HCT116 (cell line): ENCODE data around the gene OR7G3. TPM values are rescaled to one million over a fixed set of nuclear protein-coding genes. Genes with fewer than 3 reads are reported as not detected.

Source experiments
- ATAC-seq: fragments of 200-7000 bp; cut with Tn5 transposase; 2 replicates; pipeline ENCODE4 v1.9.1; 2020; ENCODE audit warnings: mild to moderate bottlenecking, moderate library complexity
- BruUV-seq: library from RNA; stranded (reverse); fragments of 400-500 nt; replicated peaks from 2 replicates; lab custom pipeline; 2021; lab: Mats Ljungman, UMichigan
- CTCF ChIA-PET: fragments of 300-600 bp; sonication (Branson Sonifier 250); formaldehyde crosslinking; loops from one replicate; lab custom pipeline; 2021; ENCODE audit warnings: antibody characterized with exemption; lab: Charles Lee
- POLR2A ChIA-PET: fragments of 300-600, 350-600 bp; sonication (Branson Sonifier 250); formaldehyde crosslinking; loops from one replicate; lab custom pipeline; 2021; ENCODE audit warnings: antibody characterized with exemption; lab: Charles Lee
- RAD21 ChIA-PET, 2 experiments: fragments of 300-600 bp; sonication (Branson Sonifier 250); formaldehyde crosslinking; loops; one replicate each; lab custom pipeline; 2023; ENCODE audit warnings: low total read pairs in 2 of 2; ENCODE audit not compliant: uncharacterized antibody in 2 of 2, unreplicated experiment in 2 of 2, low non-redundant PET in 1 of 2; lab: Charles Lee
- DNase-seq: peaks from one replicate; pipeline ENCODE4 v3.0.0-alpha.2; 2010; ENCODE audit warnings: low read depth, low spot score
- H2AFZ ChIP-seq: fragments of 200-600 bp; shearing (Covaris generic), sonication (generic); 2 replicates; pipeline ENCODE4 v1.6.1; 2017; ENCODE audit warnings: low read depth, mixed run types, mixed read lengths, antibody characterized with exemption, low read length; ENCODE audit not compliant: poor library complexity, severe bottlenecking
- H3K27ac ChIP-seq: 2 replicates; pipeline ENCODE4 v1.5.1; 2012; ENCODE audit warnings: low read depth, low read length
- H3K27me3 ChIP-seq: fragments of 200-600 bp; sonication (generic); 2 replicates; pipeline ENCODE4 v1.6.1; 2016; ENCODE audit warnings: mixed run types, low read length, mixed read lengths; ENCODE audit not compliant: insufficient read depth
- H3K36me3 ChIP-seq, 2 experiments: fragments of 200-500 bp in 1 of 2; fragments of 200-600 bp in 1 of 2; sonication (Bioruptor generic) in 1 of 2; sonication (generic) in 1 of 2; 2 replicates each; pipeline versions ENCODE4 v1.5.1 to v1.6.1; 2014 to 2016; ENCODE audit warnings: low read length in 2 of 2, inconsistent platforms in 1 of 2, mixed read lengths in 1 of 2, mixed run types in 1 of 2; ENCODE audit not compliant: insufficient read depth in 2 of 2, control insufficient read depth in 1 of 2
- H3K4me1 ChIP-seq, 2 experiments: fragments of 200-600 bp in 1 of 2; sonication (generic) in 1 of 2; 2 replicates each; pipeline versions ENCODE4 v1.5.1 to v1.6.1; 2012 to 2017; ENCODE audit warnings: low read length in 2 of 2, inconsistent platforms in 1 of 2, mild to moderate bottlenecking in 1 of 2, mixed read lengths in 1 of 2, mixed run types in 1 of 2, moderate library complexity in 1 of 2; ENCODE audit not compliant: insufficient read depth in 2 of 2, control insufficient read depth in 1 of 2
- H3K4me2 ChIP-seq: fragments of 200-600 bp; sonication (generic); 2 replicates; pipeline ENCODE4 v1.6.1; 2017; ENCODE audit warnings: mixed run types, low read length, mixed read lengths
- H3K4me3 ChIP-seq, 2 experiments: fragments of 200-600 bp in 1 of 2; sonication (generic) in 1 of 2; replicated peaks in 1 of 2; 2 replicates each; pipeline ENCODE4 v1.5.1; 2011 to 2016; ENCODE audit warnings: low read length in 2 of 2, control low read depth in 1 of 2, low read depth in 1 of 2, mild to moderate bottlenecking in 1 of 2, mixed read lengths in 1 of 2, mixed run types in 1 of 2
- H3K79me2 ChIP-seq: fragments of 200-600 bp; sonication (generic); 2 replicates; pipeline ENCODE4 v1.6.1; 2017; ENCODE audit warnings: mild to moderate bottlenecking, mixed run types, low read length, moderate library complexity, mixed read lengths; ENCODE audit not compliant: insufficient read depth
- H3K9ac ChIP-seq: fragments of 200-600 bp; sonication (generic); 2 replicates; pipeline ENCODE4 v1.6.1; 2016; ENCODE audit warnings: low read length, mixed read lengths
- H3K9me2 ChIP-seq: fragments of 200-600 bp; sonication (generic), shearing (Covaris generic); 2 replicates; pipeline ENCODE4 v1.6.1; 2017; ENCODE audit warnings: mixed run types, mild to moderate bottlenecking, moderate library complexity; ENCODE audit not compliant: insufficient read depth
- H3K9me3 ChIP-seq, 2 experiments: fragments of 200-500 bp in 1 of 2; fragments of 200-600 bp in 1 of 2; sonication (Bioruptor generic) in 1 of 2; sonication (generic) in 1 of 2; 2 replicates each; pipeline ENCODE4 v1.6.1; 2014 to 2017; ENCODE audit warnings: low read length in 2 of 2, mixed read lengths in 2 of 2, inconsistent platforms in 1 of 2, low read depth in 1 of 2, mild to moderate bottlenecking in 1 of 2, mixed run types in 1 of 2, moderate library complexity in 1 of 2; ENCODE audit not compliant: control insufficient read depth in 1 of 2, insufficient read depth in 1 of 2
- H4K20me1 ChIP-seq: fragments of 200-600 bp; sonication (generic), shearing (Covaris generic); 2 replicates; pipeline ENCODE4 v1.6.1; 2017; ENCODE audit warnings: mixed run types, mild to moderate bottlenecking, moderate library complexity; ENCODE audit not compliant: insufficient read depth
- ATF3 ChIP-seq: IDR thresholded peaks from 2 replicates; pipeline ENCODE4 v1.6.1; 2012
- CBX3 ChIP-seq: IDR thresholded peaks from 2 replicates; pipeline ENCODE4 v1.6.1; 2012; ENCODE audit warnings: low read depth
- CEBPB ChIP-seq: IDR thresholded peaks from 2 replicates; pipeline ENCODE4 v1.6.1; 2012; ENCODE audit warnings: low read depth
- EGR1 ChIP-seq: IDR thresholded peaks from 2 replicates; pipeline ENCODE4 v1.6.1; 2012; ENCODE audit warnings: low read depth
- ELF1 ChIP-seq: IDR thresholded peaks from 2 replicates; pipeline ENCODE4 v1.6.1; 2012; ENCODE audit warnings: low read depth, borderline replicate concordance
- EZH2 ChIP-seq: fragments of 200-600 bp; sonication (generic); IDR thresholded peaks from 2 replicates; pipeline ENCODE4 v1.6.1; 2017; ENCODE audit warnings: antibody characterized with exemption, mixed run types
- FOSL1 ChIP-seq: IDR thresholded peaks from 2 replicates; pipeline ENCODE4 v1.6.1; 2012; ENCODE audit warnings: low read depth
- JUND ChIP-seq: IDR thresholded peaks from 2 replicates; pipeline ENCODE4 v1.6.1; 2012
- MAX ChIP-seq: IDR thresholded peaks from 2 replicates; pipeline ENCODE4 v1.6.1; 2012
- POLR2A ChIP-seq: IDR thresholded peaks from 2 replicates; pipeline ENCODE4 v1.7.0; 2011; ENCODE audit warnings: borderline replicate concordance; ENCODE audit not compliant: insufficient read depth, insufficient read length; ENCODE audit errors: extremely low read depth
- POLR2AphosphoS5 ChIP-seq: IDR thresholded peaks from 2 replicates; pipeline ENCODE4 v1.6.1; 2011; ENCODE audit warnings: mild to moderate bottlenecking, low read depth, low read length, moderate library complexity
- RAD21 ChIP-seq: IDR thresholded peaks from 2 replicates; pipeline ENCODE4 v1.6.1; 2012; ENCODE audit warnings: low read depth, mild to moderate bottlenecking
- REST ChIP-seq: IDR thresholded peaks from 2 replicates; pipeline ENCODE4 v1.6.1; 2012; ENCODE audit warnings: low read depth
- SIN3A ChIP-seq: IDR thresholded peaks from 2 replicates; pipeline ENCODE4 v1.6.1; 2012; ENCODE audit warnings: low read depth
- SP1 ChIP-seq: IDR thresholded peaks from 2 replicates; pipeline ENCODE4 v1.6.1; 2012; ENCODE audit warnings: low read depth
- SRF ChIP-seq: IDR thresholded peaks from 2 replicates; pipeline ENCODE4 v1.6.1; 2012; ENCODE audit warnings: low read depth
- TCF7L2 ChIP-seq: IDR thresholded peaks from 2 replicates; pipeline ENCODE4 v1.7.0; 2011; ENCODE audit warnings: borderline replicate concordance, inconsistent platforms; ENCODE audit not compliant: insufficient read depth, insufficient read length; ENCODE audit errors: extremely low read depth
- YY1 ChIP-seq: IDR thresholded peaks from 2 replicates; pipeline ENCODE4 v1.6.1; 2011; ENCODE audit warnings: low read length, low read depth, moderate library complexity, mild to moderate bottlenecking; ENCODE audit not compliant: insufficient replicate concordance; ENCODE audit errors: extremely low read depth
- ZFX ChIP-seq: fragments of 450-650 bp; IDR thresholded peaks from 2 replicates; pipeline ENCODE4 v1.6.1; 2017
- ZNF274 ChIP-seq: fragments of 200-500 bp; sonication (Bioruptor generic); IDR thresholded peaks from 2 replicates; pipeline ENCODE4 v1.6.1; 2014; ENCODE audit warnings: mild to moderate bottlenecking, low read depth, low read length, inconsistent platforms
- intact Hi-C: fragments of 100-400 bp; cut with micrococcal nuclease; formaldehyde crosslinking; loops from 2 replicates; pipeline ENCODE4 v1.10.0; 2022
- total RNA-seq: library from RNA; stranded (reverse); gene quantifications from one replicate; pipeline ENCODE4 v1.2.1, GENCODE V29; 2021; ENCODE audit not compliant: unreplicated experiment

OR7G3 gene
- total RNA-seq, 1 experiment from 2014 or later = not detected

DNA sequence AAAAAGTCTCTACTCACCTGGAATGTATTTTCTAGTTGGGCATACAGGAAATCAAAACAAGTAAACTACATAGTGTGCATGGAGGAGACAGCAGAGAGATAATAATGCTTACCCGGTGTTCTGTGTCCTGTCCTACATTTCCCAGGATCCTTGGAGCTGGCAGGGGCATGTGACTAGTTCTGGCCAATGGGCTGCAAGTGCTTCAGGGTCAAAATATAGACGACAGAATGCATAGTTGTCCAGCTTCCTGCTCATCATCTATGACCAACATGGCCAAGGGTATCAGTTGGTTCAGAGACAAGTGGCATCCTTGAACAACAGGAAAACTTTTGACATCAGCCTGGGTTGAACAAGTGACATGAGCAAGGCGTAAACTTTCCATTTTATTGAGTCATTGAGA lies 21.9 kb upstream of the OR7G3 start (continued):
- TF ChIP-seq REST = no peak
- no peak for TF ChIP-seq FOSL1

GRCh38 chr19:9146882-9147281 lies 20.1 kb upstream of the OR7G3 start:
- Histone ChIP-seq H4K20me1 (no peaks in the 10 kb centered on the region), H3K79me2 (peaks cover 100% of the 10 kb centered on the region), H3K4me2 (no peak overlapping the region), H3K4me3 (no peak overlapping the region), H3K9me3 (peaks cover 33 to 52% of the 10 kb centered on the region in 2 experiments), H2AFZ (no peak overlapping the region), H3K27me3 (no peaks in the 10 kb centered on the region), H3K27ac (no peak overlapping the region), H3K9me2 (no peaks in the 10 kb centered on the region), H3K4me1 (peaks cover 0 to 6% of the 10 kb centered on the region in 2 experiments; a peak in 1 of 4 replicates), H3K9ac (no peak overlapping the region), H3K36me3 (peaks cover 0 to 50% of the 10 kb centered on the region in 2 experiments; a peak in 1 of 4 replicates)
- TF ChIP-seq JUND = no peak
- no peak for TF ChIP-seq POLR2A
- TF ChIP-seq EGR1 = no peak
- TF ChIP-seq CEBPB = no peak
- TF ChIP-seq CBX3 = no peak
- no peak for TF ChIP-seq SRF
- no peak for TF ChIP-seq ZFX
- no peak for TF ChIP-seq EZH2
- TF ChIP-seq FOSL1 = no peak
- no peak for TF ChIP-seq MAX
- TF ChIP-seq RAD21 = no peak
- no peak for TF ChIP-seq REST
- TF ChIP-seq SIN3A = no peak
- no peak for TF ChIP-seq SP1
- no peak for TF ChIP-seq YY1
- no peak for TF ChIP-seq ATF3
- no peak for TF ChIP-seq ZNF274
- no peak for TF ChIP-seq TCF7L2
- TF ChIP-seq ELF1 = no peak
- no peak for TF ChIP-seq POLR2AphosphoS5
- intact Hi-C loops = loop anchor here (10.0 kb wide), 1 partner anchor 288 kb away; the partner anchor contains the start of gene ZNF266
- RAD21 ChIA-PET = no interaction called here
- no TSS peak for BruUV-seq
- CTCF ChIA-PET = no interaction called here
- DNase-seq = no peak
- no peak for ATAC-seq
- POLR2A ChIA-PET = no interaction called here
